IMR-90 (cell line): ENCODE data around the gene ZBTB40.

Experiments used
- BHLHE40 ChIP-seq: fragments of 150-350 bp; IDR thresholded peaks from 2 replicates; pipeline ENCODE4 v1.6.1; 2016; ENCODE audit warnings: mild to moderate bottlenecking, low read depth, low read length
- CEBPB ChIP-seq: IDR thresholded peaks from 2 replicates; pipeline ENCODE4 v1.6.1; 2012; ENCODE audit warnings: low read depth, low read length, improper control_type of control experiment
- CTCF ChIP-seq: conservative IDR thresholded peaks from 2 replicates; pipeline ENCODE4 v1.5.1; 2012; ENCODE audit warnings: mild to moderate bottlenecking, low read depth, low read length, improper control_type of control experiment
- MAFK ChIP-seq: IDR thresholded peaks from 2 replicates; pipeline ENCODE4 v1.6.1; 2012; ENCODE audit warnings: low read depth, low read length, improper control_type of control experiment
- POLR2A ChIP-seq: IDR thresholded peaks from 2 replicates; pipeline ENCODE4 v1.6.1; 2012; ENCODE audit warnings: mild to moderate bottlenecking, low read depth, low read length
- RAD21 ChIP-seq: IDR thresholded peaks from 2 replicates; pipeline ENCODE4 v1.6.1; 2012; ENCODE audit warnings: low read length, improper control_type of control experiment
- SMC3 ChIP-seq: fragments of 150-350 bp; IDR thresholded peaks from 2 replicates; pipeline ENCODE4 v1.6.1; 2016; ENCODE audit warnings: low read depth, mild to moderate bottlenecking, antibody characterized with exemption, low read length, moderate library complexity
- USF2 ChIP-seq: fragments of 150-350 bp; IDR thresholded peaks from 2 replicates; pipeline ENCODE4 v1.6.1; 2017; ENCODE audit warnings: mild to moderate bottlenecking, antibody characterized with exemption, low read length, low read depth

- TF ChIP-seq CTCF (no peak), MAFK (no peak), USF2 (no peak), CEBPB (no peak), SMC3 (no peak), BHLHE40 (no peak), RAD21 (no peak), POLR2A (no peak)
Observed at GRCh38 chr1:22540337-22540736, 88.7 kb downstream of the ZBTB40 start.
